Fibroblast of skin of left quadriceps (primary cell): ENCODE results near the gene MAPK10.
"Not testable (repeated sequence)": the region's sequence is repeated elsewhere in the genome, so short reads cannot be mapped to it uniquely, and the experiment has no call there.

Experiments
- DNase-seq, 2 experiments: peaks; one replicate each; pipeline ENCODE4 v3.0.0-alpha.2; 2013; ENCODE audit warnings: low read depth in 2 of 2

Gene MAPK10

GRCh38 chr4:86338989-86339388 is 20.9 kb downstream of the MAPK10 start:
- peak; percentile 56 for DNase-seq

- no peak for DNase-seq
These were observed 21.3 kb downstream of the MAPK10 start for GRCh38 chr4:86338521-86338920.

GRCh38 chr4:86334020-86334750 is 25.7 kb downstream of the MAPK10 start:
- DNase-seq, result no peak

- DNase-seq, result no peak
These were observed 26.6 kb downstream of the MAPK10 start for GRCh38 chr4:86333236-86333635.

- DNase-seq, result no peak
These were observed 28.7 kb downstream of the MAPK10 start for GRCh38 chr4:86330961-86331742.

GRCh38 chr4:86330411-86330810 is 29.4 kb downstream of the MAPK10 start:
- DNase-seq, result not testable (repeated sequence)

- DNase-seq, result no peak
These were observed 30.4 kb downstream of the MAPK10 start for GRCh38 chr4:86329431-86329830.

GRCh38 chr4:86326400-86326799 is 33.5 kb downstream of the MAPK10 start:
- no peak for DNase-seq

- no peak for DNase-seq
These were observed 40.5 kb downstream of the MAPK10 start for GRCh38 chr4:86319390-86319789.

- DNase-seq, result no peak
These were observed 44.3 kb downstream of the MAPK10 start for GRCh38 chr4:86315579-86315978.

- no peak for DNase-seq
These were observed 46.2 kb downstream of the MAPK10 start for GRCh38 chr4:86313656-86314055.

GRCh38 chr4:86307432-86307831 is 52.4 kb downstream of the MAPK10 start:
- DNase-seq, result peak; percentile 11 to 20

GRCh38 chr4:86306816-86307215 is 53.0 kb downstream of the MAPK10 start:
- peak; percentile 61 to 65 for DNase-seq

GRCh38 chr4:86302830-86303229 is 57.0 kb downstream of the MAPK10 start:
- no peak for DNase-seq

GRCh38 chr4:86302251-86302650 is 57.6 kb downstream of the MAPK10 start:
- no peak for DNase-seq

GRCh38 chr4:86300516-86300915 is 59.3 kb downstream of the MAPK10 start:
- no peak for DNase-seq

GRCh38 chr4:86296865-86297264 is 63.0 kb downstream of the MAPK10 start:
- DNase-seq, result no peak

GRCh38 chr4:86294883-86295282 is 65.0 kb downstream of the MAPK10 start:
- DNase-seq, result no peak

GRCh38 chr4:86291180-86291579 is 68.7 kb downstream of the MAPK10 start:
- no peak for DNase-seq

- DNase-seq, result no peak
These were observed 73.1 kb downstream of the MAPK10 start for GRCh38 chr4:86286726-86287125.

GRCh38 chr4:86283371-86283770 is 76.5 kb downstream of the MAPK10 start:
- DNase-seq, result no peak

GRCh38 chr4:86280246-86280645 is 79.6 kb downstream of the MAPK10 start:
- no peak for DNase-seq

GRCh38 chr4:86279293-86279960 is 80.4 kb downstream of the MAPK10 start:
- DNase-seq, result no peak
